K562 (cell line): ENCODE data around the gene TOM1L1. TPM values are rescaled to one million over a fixed set of nuclear protein-coding genes. Genes with fewer than 3 reads are reported as not detected.

Experiments
- ATAC-seq: fragments of 200-7000 bp; cut with Tn5 transposase; 3 replicates; pipeline ENCODE4 v1.9.1; 2020; ENCODE audit warnings: moderate library complexity
- BruUV-seq: library from RNA; stranded (reverse); fragments of 400-500 nt; replicated peaks from 2 replicates; lab custom pipeline; 2021; lab: Mats Ljungman, UMichigan
- CTCF ChIA-PET: fragments of 300-600 bp; formaldehyde crosslinking; extraction: SDS; loops from one replicate; lab custom pipeline; 2021; ENCODE audit warnings: low intra/inter-chr PET ratio; lab: Yijun Ruan, JAX
- POLR2A ChIA-PET: fragments of 300-600, 350-650 bp; sonication (Branson Sonifier 250); formaldehyde crosslinking; extraction: SDS; loops from one replicate; lab custom pipeline; 2021; ENCODE audit warnings: antibody characterized with exemption, inconsistent platforms; lab: Yijun Ruan, JAX
- DNase-seq, 4 experiments: peaks; one replicate each; pipeline versions ENCODE4 v3.0.0 to v3.0.0-alpha.2; 2011 to 2018; ENCODE audit warnings: low spot score in 3 of 4, mixed read lengths in 3 of 4; ENCODE audit errors: extremely low read depth in 1 of 4
- FAIRE-seq: peaks from 2 replicates; lab custom pipeline; 2011; peaks lifted over from hg19 to GRCh38; lab: Jason Lieb, UNC
- H2AFZ ChIP-seq: 2 replicates; pipeline ENCODE4 v1.6.0; 2011; ENCODE audit warnings: low read depth, low read length, control low read depth, inconsistent platforms
- H3K27ac ChIP-seq: fragments of 200-600 bp; 3 replicates; pipeline ENCODE4 v1.8.0; 2011; ENCODE audit warnings: low read depth, mild to moderate bottlenecking, control low read depth, inconsistent platforms, low read length, moderate library complexity, mixed read lengths; ENCODE audit errors: extremely low read depth
- H3K27me3 ChIP-seq, 2 experiments: fragments of 300-600 bp in 1 of 2; 2 replicates in 1 of 2; 3 replicates in 1 of 2; pipeline versions ENCODE4 v1.6.0 to v1.8.0; 2011; ENCODE audit warnings: inconsistent platforms in 2 of 2, low read length in 2 of 2, mild to moderate bottlenecking in 1 of 2, mixed read lengths in 1 of 2, moderate library complexity in 1 of 2; ENCODE audit not compliant: control insufficient read depth in 2 of 2, insufficient read depth in 2 of 2
- H3K36me3 ChIP-seq: fragments of 300-600 bp; 3 replicates; pipeline ENCODE4 v1.8.0; 2011; ENCODE audit warnings: mild to moderate bottlenecking, low read length, inconsistent platforms; ENCODE audit not compliant: control insufficient read depth, insufficient read depth
- H3K4me1 ChIP-seq, 2 experiments: fragments of 200-600 bp in 1 of 2; replicated peaks in 1 of 2; 2 replicates in 1 of 2; 3 replicates in 1 of 2; pipeline versions ENCODE4 v1.5.1 to v1.8.0; 2011; ENCODE audit warnings: inconsistent platforms in 2 of 2, low read length in 2 of 2, mild to moderate bottlenecking in 1 of 2, mixed read lengths in 1 of 2, moderate library complexity in 1 of 2; ENCODE audit not compliant: control insufficient read depth in 2 of 2, insufficient read depth in 2 of 2
- H3K4me2 ChIP-seq: 2 replicates; pipeline ENCODE4 v1.6.1; 2011; ENCODE audit warnings: low read length, control low read depth, inconsistent platforms, mixed read lengths; ENCODE audit not compliant: insufficient read depth
- H3K4me3 ChIP-seq: fragments of 200-600 bp; sonication (generic), shearing (Covaris generic); 2 replicates; pipeline ENCODE4 v1.5.1; 2016; ENCODE audit warnings: control low read depth, inconsistent platforms
- H3K79me2 ChIP-seq: fragments of 200-600 bp; 3 replicates; pipeline ENCODE4 v1.8.0; 2011; ENCODE audit warnings: low read length, inconsistent platforms; ENCODE audit not compliant: control insufficient read depth, insufficient read depth
- H3K9ac ChIP-seq, 2 experiments: 2 replicates each; pipeline versions ENCODE4 v1.6.0 to v1.6.1; 2011; ENCODE audit warnings: low read depth in 2 of 2, low read length in 2 of 2, control low read depth in 1 of 2, inconsistent platforms in 1 of 2, mild to moderate bottlenecking in 1 of 2, mixed read lengths in 1 of 2; ENCODE audit not compliant: insufficient read depth in 1 of 2
- H3K9me1 ChIP-seq: one replicate; pipeline ENCODE4 v1.6.0; 2011; ENCODE audit warnings: inconsistent platforms, mild to moderate bottlenecking, low read length, moderate library complexity; ENCODE audit not compliant: control insufficient read depth, insufficient read depth
- H3K9me3 ChIP-seq: replicated peaks from 2 replicates; pipeline ENCODE4 v1.5.1; 2011; ENCODE audit warnings: low read depth, low read length, inconsistent platforms; ENCODE audit not compliant: control insufficient read depth, insufficient read depth
- H4K20me1 ChIP-seq: replicated peaks from 2 replicates; pipeline ENCODE4 v1.6.1; 2011; ENCODE audit warnings: low read length, inconsistent platforms, mixed read lengths; ENCODE audit not compliant: control insufficient read depth, insufficient read depth
- CHD1 ChIP-seq: fragments of 200-600 bp; sonication (generic); IDR thresholded peaks from one replicate; pipeline ENCODE4 v1.6.1; 2012; ENCODE audit warnings: mild to moderate bottlenecking, moderate library complexity, low read length, inconsistent platforms
- CTCF ChIP-seq, 3 experiments: IDR thresholded peaks in 2 of 3; conservative IDR thresholded peaks in 1 of 3; 2 replicates each; pipeline ENCODE4 v1.5.1; 2011 to 2012; ENCODE audit warnings: low read length in 3 of 3, mild to moderate bottlenecking in 3 of 3, control low read depth in 2 of 3, improper control_type of control experiment in 1 of 3, inconsistent platforms in 1 of 3, low read depth in 1 of 3, mixed read lengths in 1 of 3, moderate library complexity in 1 of 3; ENCODE audit not compliant: insufficient read depth in 2 of 3
- FUS ChIP-seq: fragments of 200-400 bp; formaldehyde crosslinking; optimal IDR thresholded peaks from 2 replicates; pipeline ENCODE3; 2017; ENCODE audit warnings: low read depth, low read length
- GATAD2B ChIP-seq: fragments of 450-650 bp; IDR thresholded peaks from 2 replicates; pipeline ENCODE4 v1.6.1; 2017; ENCODE audit warnings: mild to moderate bottlenecking, borderline replicate concordance
- HCFC1 ChIP-seq: IDR thresholded peaks from 2 replicates; pipeline ENCODE4 v1.6.1; 2012; ENCODE audit warnings: low read depth, low read length, improper control_type of control experiment
- HMGN3 ChIP-seq: IDR thresholded peaks from 2 replicates; pipeline ENCODE4 v1.6.1; 2011; ENCODE audit warnings: borderline replicate concordance, low read depth, mild to moderate bottlenecking, mixed read lengths, low read length; ENCODE audit not compliant: insufficient read length; ENCODE audit errors: extremely low read depth
- ILK ChIP-seq: fragments of 450-650 bp; IDR thresholded peaks from 2 replicates; pipeline ENCODE4 v1.6.1; 2016; ENCODE audit warnings: missing genetic modification characterization, low read depth, mild to moderate bottlenecking, missing compliant biosample characterization, moderate library complexity, borderline replicate concordance
- KAT2B ChIP-seq: IDR thresholded peaks from one replicate; pipeline ENCODE4 v1.6.1; 2012; ENCODE audit warnings: low read depth, mild to moderate bottlenecking, control low read depth, inconsistent platforms, low read length, moderate library complexity
- RAD21 ChIP-seq, 2 experiments: fragments of 250-450 bp in 1 of 2; fragments of 450-650 bp in 1 of 2; sonication (Bioruptor Pico) in 1 of 2; formaldehyde crosslinking in 1 of 2; IDR thresholded peaks in 1 of 2; conservative IDR thresholded peaks in 1 of 2; 2 replicates each; pipeline versions ENCODE4 v1.4.0 to v1.8.0; 2020 to 2022; ENCODE audit warnings: mild to moderate bottlenecking in 2 of 2, moderate library complexity in 1 of 2
- SAP30 ChIP-seq: fragments of 200-600 bp; sonication (generic); IDR thresholded peaks from 2 replicates; pipeline ENCODE4 v1.6.1; 2012; ENCODE audit warnings: borderline replicate concordance, low read depth, mild to moderate bottlenecking, moderate library complexity, low read length, control low read depth, inconsistent platforms; ENCODE audit not compliant: insufficient read depth, poor library complexity, severe bottlenecking
- SMARCC2 ChIP-seq: fragments of 450-650 bp; IDR thresholded peaks from 2 replicates; pipeline ENCODE4 v1.6.1; 2017; ENCODE audit warnings: antibody characterized with exemption, moderate library complexity, mild to moderate bottlenecking, low read depth
- TARDBP ChIP-seq: fragments of 450-650 bp; IDR thresholded peaks from 2 replicates; pipeline ENCODE4 v1.6.1; 2016
- ZEB2 ChIP-seq: fragments of 450-650 bp; IDR thresholded peaks from 2 replicates; pipeline ENCODE4 v1.6.1; 2016
- ZNF384 ChIP-seq: IDR thresholded peaks from 2 replicates; pipeline ENCODE4 v1.6.1; 2012; ENCODE audit warnings: low read depth, low read length, improper control_type of control experiment
- ZNF740 ChIP-seq, 3 experiments: fragments of 200-800 bp in 1 of 3; sonication (Bioruptor generic) in 1 of 3; sonication (generic) in 1 of 3; formaldehyde crosslinking in 1 of 3; IDR thresholded peaks; 2 replicates each; pipeline versions ENCODE4 v1.6.1 to v1.8.0; 2016 to 2022; ENCODE audit warnings: mild to moderate bottlenecking in 2 of 3, missing compliant biosample characterization in 2 of 3, missing genetic modification characterization in 2 of 3, missing genetic modification reagents in 1 of 3
- WGBS: fragments of 100-300 bp; shearing (Covaris generic); methylation state at CpG from one replicate; pipeline ENCODE4 v1.1.6; 2016; ENCODE audit warnings: low coverage, mixed read lengths; ENCODE audit not compliant: insufficient coverage; ENCODE audit errors: missing lambda C conversion rate; 5-methylcytosine and 5-hydroxymethylcytosine counted together
- in situ Hi-C: fragments of 300-500 bp; cut with MboI; formaldehyde crosslinking; loops from 4 replicates; pipeline ENCODE4 v1.15.0; 2018; ENCODE audit warnings: inconsistent platforms, mixed read lengths
- intact Hi-C: fragments of 100-400 bp; cut with micrococcal nuclease; formaldehyde crosslinking; loops from 2 replicates; pipeline ENCODE4 v1.14.2; 2022
- polyA plus RNA-seq, 8 experiments: library from polyadenylated mRNA; depleted of rRNA in 4 of 8; stranded (reverse) in 5 of 8; unstranded in 3 of 8; fragments of >200 nt; fragmentation: Nextera tagmentation in 2 of 8; fragmentation: Illumina TruSeq in 1 of 8; extraction: Ambion mirVana in 2 of 8; extraction: Trizol in 1 of 8; gene quantifications; 2 replicates each; pipeline versions ENCODE4 v1.2.1 to v1.2.3, GENCODE V29; 2011 to 2014; ENCODE audit warnings: inconsistent platforms in 1 of 8, missing spikeins in 1 of 8
- total RNA-seq, 7 experiments: library from RNA; depleted of rRNA in 6 of 7; stranded (reverse); fragments of >200 nt in 6 of 7; fragmentation: Illumina TruSeq in 2 of 7; extraction: Trizol in 2 of 7; gene quantifications; 2 replicates each; pipeline versions ENCODE4 v1.2.1 to v1.2.3, GENCODE V29; 2011 to 2021; ENCODE audit warnings: low replicate concordance in 1 of 7

TOM1L1 gene
- total and polyA plus RNA-seq, 9 of the 15 experiments (the other 6 are each of a cell fraction or from before 2014, with no cell fraction given): 21.3 to 74.3 (median 31.0) TPM

- TF ChIP-seq HMGN3: no peak
- TF ChIP-seq, all 486 proteins: peak for 1
Measured at GRCh38 chr17:54956791-54957190, 56.1 kb downstream of the TOM1L1 start (continued).

GRCh38 chr17:54967621-54968261 is 67.1 kb downstream of the TOM1L1 start:
- Histone ChIP-seq H3K27me3 (no peaks in the 10 kb centered on the region), H3K9me1 (no peaks in the 10 kb centered on the region), H3K4me1 (peaks cover 0 to 18% of the 10 kb centered on the region in 2 experiments), H2AFZ (peak overlapping the region; percentile 98), H3K9ac (peak overlapping the region; percentile 86 to 97), H3K27ac (peak overlapping the region; percentile 79), H3K4me3 (peak overlapping the region; percentile 79), H3K36me3 (peaks cover 28% of the 10 kb centered on the region; the same call in 2 of the 3 replicates), H3K79me2 (peaks cover 75% of the 10 kb centered on the region), H3K4me2 (peak overlapping the region; percentile 97), H4K20me1 (no peaks in the 10 kb centered on the region), H3K9me3 (no peaks in the 10 kb centered on the region)
- in situ Hi-C loops: no loop called here
- ATAC-seq: peak; percentile 30
- TF ChIP-seq RAD21 (CRISPR knock-in tag; conservative IDR thresholded peaks at IDR 0.05 in 1 of 2, IDR thresholded peaks at IDR 0.05 in 1 of 2): peak in 1 of 2 experiments; percentile 35; a peak in 1 of 4 replicates
- peak; percentile 32 for TF ChIP-seq CHD1
- no peak for TF ChIP-seq FUS
- 0 out of 2 replicates have a peak, but pooled peaks have one; percentile 16 for TF ChIP-seq HCFC1
- no peak for TF ChIP-seq GATAD2B
- peak; percentile 82 for TF ChIP-seq ZNF384
- peak; percentile 50 for TF ChIP-seq HMGN3
- no peak for TF ChIP-seq KAT2B
- 0 out of 2 replicates have a peak, but pooled peaks have one; percentile 49 for TF ChIP-seq ZEB2
- TF ChIP-seq TARDBP: no peak
- peak; percentile 20 for TF ChIP-seq SAP30
- no peak for TF ChIP-seq ZNF740 (CRISPR knock-in tag; IDR thresholded peaks at IDR 0.05)
- TF ChIP-seq ZNF740 (tag; IDR thresholded peaks at IDR 0.05): peak in 1 of 2 experiments; percentile 97; a peak in 2 of 4 replicates
- no peak for TF ChIP-seq ILK (tag)
- TF ChIP-seq SMARCC2: peak; percentile 55; the same call in 1 of the 2 replicates
- peak in 1 of 3 experiments; percentile 52; a peak in 3 of 6 replicates for TF ChIP-seq CTCF (IDR thresholded peaks at IDR 0.05 in 2 of 3, conservative IDR thresholded peaks at IDR 0.05 in 1 of 3; ENCODE audit: insufficient read depth in 2 of 3, low read depth in 1 of 3, low read length in 3 of 3)
- peak; percentile 61 to 73 (median 62) for DNase-seq
- ChIA-PET POLR2A (interaction anchor here (0.6 to 1.4 kb wide), 4 partner anchors 9 to 26 kb away, joined by 3 to 7 read pairs (median 4); no protein-coding TSS in a partner anchor), CTCF (interaction anchor here (0.6 kb wide), 2 partner anchors 197 to 391 kb away, joined by 3 to 5 read pairs; no protein-coding TSS in a partner anchor)
- BruUV-seq: no TSS peak
- no peak for FAIRE-seq
- under 1% methylated on average over 19 of the region's 21 CpGs for WGBS
- intact Hi-C loops: loop anchor here (1.0 kb wide), 1 partner anchor 67 kb away; the partner anchor contains the start of gene TOM1L1
